Germinal center (tissue), 1 donor: ENCODE data around the gene PCDHA7.
"Not testable (repeated sequence)": the region's sequence is repeated elsewhere in the genome, so short reads cannot be mapped to it uniquely, and the experiment has no call there.

Experiments used
- DNase-seq: peaks from one replicate; pipeline ENCODE4 v3.0.0; 2012; ENCODE audit warnings: mixed read lengths, low spot score

PCDHA7 gene

GRCh38 chr5:140862441-140863295 lies 28.6 kb downstream of the PCDHA7 start:
- DNase-seq, result no peak

GRCh38 chr5:140868721-140869554 lies 34.9 kb downstream of the PCDHA7 start, which contains the start of gene PCDHA11:
Gene PCDHA11, plus strand, starts transcription at chr5:140868957. Its CDS starts 147 bp downstream, at chr5:140869104.
- no peak for DNase-seq

GRCh38 chr5:140869555-140869886 lies 35.5 kb downstream of the PCDHA7 start:
- DNase-seq, result no peak

- DNase-seq, result no peak
These were observed 36.4 kb downstream of the PCDHA7 start for GRCh38 chr5:140870221-140871201.

GRCh38 chr5:140875085-140876065 lies 41.3 kb downstream of the PCDHA7 start, which contains the start of gene PCDHA12:
Gene PCDHA12, plus strand, starts transcription at chr5:140875308. Its CDS starts 165 bp downstream, at chr5:140875473.
- DNase-seq, result no peak

- DNase-seq, result not testable (repeated sequence)
These were observed 42.6 kb downstream of the PCDHA7 start for GRCh38 chr5:140876541-140877261.

GRCh38 chr5:140877262-140877581 lies 43.2 kb downstream of the PCDHA7 start:
- no peak for DNase-seq

- no peak for DNase-seq
These were observed 48.0 kb downstream of the PCDHA7 start, which contains the start of gene PCDHA13 for GRCh38 chr5:140881889-140882590. Gene PCDHA13, plus strand, starts transcription at chr5:140882124. Its CDS starts 145 bp downstream, at chr5:140882269.

- no peak for DNase-seq
These were observed 48.5 kb downstream of the PCDHA7 start for GRCh38 chr5:140882591-140882899.

- no peak for DNase-seq
These were observed 49.3 kb downstream of the PCDHA7 start for GRCh38 chr5:140883373-140883772.

GRCh38 chr5:140883927-140884697 lies 50.0 kb downstream of the PCDHA7 start:
- DNase-seq, result no peak
